NCI-H1105 (cell line): ENCODE measurements around the gene ZNF878.

ENCODE experiments used
- DNase-seq: peaks from one replicate; lab custom pipeline; 2025; lab: John Stamatoyannopoulos, UW

ZNF878 gene

GRCh38 chr19:12034620-12035019, 18.1 kb downstream of the ZNF878 start:
- no peak for DNase-seq

- DNase-seq, result no peak
These were observed 18.6 kb downstream of the ZNF878 start for GRCh38 chr19:12034198-12034597.

- no peak for DNase-seq
These were observed 37.0 kb downstream of the ZNF878 start for GRCh38 chr19:12015753-12016116.

- no peak for DNase-seq
These were observed 37.6 kb downstream of the ZNF878 start for GRCh38 chr19:12015015-12015752.

- no peak for DNase-seq
These were observed 52.4 kb downstream of the ZNF878 start for GRCh38 chr19:12000152-12000981.

- DNase-seq, result no peak
These were observed 57.6 kb downstream of the ZNF878 start for GRCh38 chr19:11995174-11995573.
